WTC11 (cell line): ENCODE measurements around the gene DMBX1. TPM values are rescaled to one million over a fixed set of nuclear protein-coding genes. Genes with fewer than 3 reads are reported as not detected.

Source experiments
- ATAC-seq: fragments of 200-7000 bp; cut with Tn5 transposase; 2 replicates; pipeline ENCODE4 v1.10.0; 2021; ENCODE audit warnings: mild to moderate bottlenecking, moderate library complexity
- CTCF ChIA-PET: fragments of 300-600 bp; sonication (Branson Sonifier 250); formaldehyde crosslinking; loops from one replicate; lab custom pipeline; 2021; ENCODE audit warnings: antibody characterized with exemption; lab: Charles Lee
- POLR2A ChIA-PET: fragments of 350-600 bp; sonication (Branson Sonifier 250); formaldehyde crosslinking; loops from one replicate; lab custom pipeline; 2021; ENCODE audit warnings: antibody characterized with exemption; lab: Charles Lee
- DNase-seq: peaks from one replicate; pipeline ENCODE4 v3.0.0; 2021; ENCODE audit warnings: low spot score
- H3K27ac Mint-ChIP-seq: 2 replicates; pipeline ENCODE4 v1.8.0; 2021; ENCODE audit warnings: mixed read lengths
- H3K27me3 Mint-ChIP-seq: 2 replicates; pipeline ENCODE4 v1.8.0; 2021; ENCODE audit warnings: low read depth, mild to moderate bottlenecking, moderate library complexity, mixed read lengths
- H3K36me3 Mint-ChIP-seq: 2 replicates; pipeline ENCODE4 v1.8.0; 2021; ENCODE audit warnings: mixed read lengths
- H3K4me1 Mint-ChIP-seq: 2 replicates; pipeline ENCODE4 v1.8.0; 2022; ENCODE audit warnings: mixed read lengths
- H3K4me3 Mint-ChIP-seq: 2 replicates; pipeline ENCODE4 v1.8.0; 2021; ENCODE audit warnings: mild to moderate bottlenecking, moderate library complexity, mixed read lengths
- H3K9me3 Mint-ChIP-seq: 2 replicates; pipeline ENCODE4 v1.8.0; 2021; ENCODE audit warnings: mixed read lengths
- ATF1 ChIP-seq: sonication (generic); formaldehyde crosslinking; IDR thresholded peaks from 2 replicates; pipeline ENCODE4 v1.8.1; 2023; ENCODE audit warnings: mild to moderate bottlenecking, moderate library complexity, missing genetic modification reagents
- CBFB ChIP-seq: sonication (generic); formaldehyde crosslinking; IDR thresholded peaks from 2 replicates; pipeline ENCODE4 v1.8.1; 2022; ENCODE audit warnings: mild to moderate bottlenecking, low read depth, missing genetic modification reagents
- CREM ChIP-seq: sonication (generic); formaldehyde crosslinking; IDR thresholded peaks from 2 replicates; pipeline ENCODE4 v1.8.1; 2022; ENCODE audit warnings: mild to moderate bottlenecking, missing genetic modification reagents, moderate library complexity
- ESRRA ChIP-seq: sonication (generic); formaldehyde crosslinking; IDR thresholded peaks from 2 replicates; pipeline ENCODE4 v1.8.1; 2022; ENCODE audit warnings: mild to moderate bottlenecking, missing genetic modification reagents, borderline replicate concordance
- FOXJ3 ChIP-seq: sonication (generic); formaldehyde crosslinking; IDR thresholded peaks from 2 replicates; pipeline ENCODE4 v1.9.0; 2021; ENCODE audit warnings: missing genetic modification reagents, mild to moderate bottlenecking, borderline replicate concordance
- GABPB1 ChIP-seq: sonication (generic); formaldehyde crosslinking; IDR thresholded peaks from 2 replicates; pipeline ENCODE4 v1.8.1; 2023; ENCODE audit warnings: mild to moderate bottlenecking, missing genetic modification reagents
- IRF2 ChIP-seq: sonication (generic); formaldehyde crosslinking; IDR thresholded peaks from 2 replicates; pipeline ENCODE4 v1.8.0; 2022; ENCODE audit warnings: low read depth, missing genetic modification reagents, borderline replicate concordance
- MXD4 ChIP-seq: fragments of 250-450 bp; sonication (Bioruptor Pico); IDR thresholded peaks from 2 replicates; pipeline ENCODE4 v1.8.0; 2021; ENCODE audit warnings: mild to moderate bottlenecking, moderate library complexity, borderline replicate concordance
- RELA ChIP-seq: sonication (generic); formaldehyde crosslinking; IDR thresholded peaks from 2 replicates; pipeline ENCODE4 v1.8.1; 2022; ENCODE audit warnings: missing genetic modification reagents, mild to moderate bottlenecking, borderline replicate concordance
- RORB ChIP-seq: fragments of 250-450 bp; sonication (Bioruptor Pico); IDR thresholded peaks from 2 replicates; pipeline ENCODE4 v1.9.0; 2021; ENCODE audit warnings: mild to moderate bottlenecking
- SOX15 ChIP-seq: fragments of 250-450 bp; sonication (Bioruptor Pico); IDR thresholded peaks from 2 replicates; pipeline ENCODE4 v1.9.0; 2021; ENCODE audit warnings: mild to moderate bottlenecking
- TEAD4 ChIP-seq: sonication (generic); formaldehyde crosslinking; IDR thresholded peaks from 2 replicates; pipeline ENCODE4 v1.8.0; 2022; ENCODE audit warnings: mild to moderate bottlenecking, missing genetic modification reagents
- ZNF219 ChIP-seq: sonication (generic); formaldehyde crosslinking; IDR thresholded peaks from 2 replicates; pipeline ENCODE4 v1.8.0; 2023; ENCODE audit warnings: missing genetic modification reagents, mild to moderate bottlenecking, borderline replicate concordance
- ZNF416 ChIP-seq: fragments of 250-450 bp; sonication (Bioruptor Pico); IDR thresholded peaks from 2 replicates; pipeline ENCODE4 v1.9.0; 2021; ENCODE audit warnings: mild to moderate bottlenecking, inconsistent platforms
- ZNF423 ChIP-seq: fragments of 250-450 bp; sonication (Bioruptor Pico); IDR thresholded peaks from 2 replicates; pipeline ENCODE4 v2.1.2; 2022; ENCODE audit warnings: mild to moderate bottlenecking, moderate library complexity
- total RNA-seq: library from RNA; stranded (reverse); gene quantifications from 3 replicates; pipeline ENCODE4 v1.2.3, GENCODE V29; 2021
- TF ChIP-seq, protein P1 (sequence below): fragments of 250-450 bp; sonication (Bioruptor Pico); IDR thresholded peaks from 2 replicates; pipeline ENCODE4 v1.9.0; 2021; ENCODE audit warnings: moderate library complexity, mild to moderate bottlenecking, inconsistent platforms, borderline replicate concordance
- TF ChIP-seq, protein P2 (sequence below): sonication (generic); formaldehyde crosslinking; IDR thresholded peaks from 2 replicates; pipeline ENCODE4 v1.8.1; 2023; ENCODE audit warnings: mild to moderate bottlenecking, missing genetic modification reagents
- TF ChIP-seq, protein P3 (sequence below): sonication (generic); formaldehyde crosslinking; IDR thresholded peaks from 2 replicates; pipeline ENCODE4 v1.8.1; 2022; ENCODE audit warnings: mild to moderate bottlenecking, moderate library complexity, missing genetic modification reagents
- TF ChIP-seq, protein P4 (sequence below): fragments of 200-600 bp; IDR thresholded peaks from 2 replicates; pipeline ENCODE4 v1.8.0; 2022; ENCODE audit warnings: antibody characterized with exemption
- TF ChIP-seq, protein P5 (sequence below): fragments of 250-450 bp; sonication (Bioruptor Pico); IDR thresholded peaks from 2 replicates; pipeline ENCODE4 v2.1.2; 2022; ENCODE audit warnings: mild to moderate bottlenecking, moderate library complexity
- TF ChIP-seq, protein P6 (sequence below): fragments of 250-450 bp; sonication (Bioruptor Pico); IDR thresholded peaks from 2 replicates; pipeline ENCODE4 v1.9.0; 2021; ENCODE audit warnings: mild to moderate bottlenecking, borderline replicate concordance
- TF ChIP-seq, protein P7 (sequence below): sonication (generic); formaldehyde crosslinking; IDR thresholded peaks from 2 replicates; pipeline ENCODE4 v1.8.1; 2023; ENCODE audit warnings: mild to moderate bottlenecking, missing genetic modification reagents, moderate library complexity
- TF ChIP-seq, protein P8 (sequence below): sonication (generic); formaldehyde crosslinking; conservative IDR thresholded peaks from 2 replicates; pipeline ENCODE4 v1.8.1; 2022; ENCODE audit warnings: mild to moderate bottlenecking, missing genetic modification reagents

DMBX1 gene
- total RNA-seq, 1 experiment from 2014 or later: 3.7 TPM

DNA sequence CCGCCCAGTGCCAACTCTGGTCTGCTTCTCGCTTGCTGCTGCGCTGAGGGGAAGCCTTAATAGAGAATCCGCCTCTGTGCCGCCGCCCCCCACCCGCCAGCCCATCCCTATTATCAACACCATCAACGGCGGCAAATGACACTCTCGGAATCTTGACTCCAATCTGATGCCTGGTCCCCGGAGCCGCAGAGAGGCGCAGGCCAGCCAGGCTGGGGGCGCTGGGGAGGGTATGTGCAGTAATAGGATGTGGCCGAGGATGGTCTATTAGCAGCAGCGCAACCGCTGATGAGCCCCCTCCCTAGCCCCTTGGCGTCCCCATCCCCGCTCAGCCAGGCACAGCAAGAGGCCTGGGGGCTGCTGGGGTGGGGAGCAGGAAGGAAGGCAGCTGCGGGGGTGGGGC lies 15.1 kb upstream of the DMBX1 start:
- Mint-ChIP-seq H3K4me3 (no peak overlapping the region), H3K27me3 (peaks cover 59% of the 10 kb centered on the region), H3K9me3 (no peaks in the 10 kb centered on the region), H3K27ac (no peak overlapping the region), H3K4me1 (peaks cover 31% of the 10 kb centered on the region)
- POLR2A ChIA-PET: interaction anchor here (0.6 kb wide), 1 partner anchor 119 kb away, joined by 3 read pairs; no protein-coding TSS in a partner anchor
- DNase-seq: no peak
- TF ChIP-seq ZNF423 (CRISPR knock-in tag) (no peak), CBFB (no peak), RELA (CRISPR knock-in tag) (no peak), MXD4 (CRISPR knock-in tag) (no peak), FOXJ3 (CRISPR knock-in tag) (no peak), RORB (CRISPR knock-in tag) (no peak), GABPB1 (CRISPR knock-in tag) (no peak)
- TF ChIP-seq, protein P1, sequence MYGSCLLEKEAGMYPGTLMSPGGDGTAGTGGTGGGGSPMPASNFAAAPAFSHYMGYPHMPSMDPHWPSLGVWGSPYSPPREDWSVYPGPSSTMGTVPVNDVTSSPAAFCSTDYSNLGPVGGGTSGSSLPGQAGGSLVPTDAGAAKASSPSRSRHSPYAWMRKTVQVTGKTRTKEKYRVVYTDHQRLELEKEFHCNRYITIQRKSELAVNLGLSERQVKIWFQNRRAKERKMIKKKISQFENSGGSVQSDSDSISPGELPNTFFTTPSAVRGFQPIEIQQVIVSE (CRISPR knock-in tag): no peak
- TF ChIP-seq, protein P2, sequence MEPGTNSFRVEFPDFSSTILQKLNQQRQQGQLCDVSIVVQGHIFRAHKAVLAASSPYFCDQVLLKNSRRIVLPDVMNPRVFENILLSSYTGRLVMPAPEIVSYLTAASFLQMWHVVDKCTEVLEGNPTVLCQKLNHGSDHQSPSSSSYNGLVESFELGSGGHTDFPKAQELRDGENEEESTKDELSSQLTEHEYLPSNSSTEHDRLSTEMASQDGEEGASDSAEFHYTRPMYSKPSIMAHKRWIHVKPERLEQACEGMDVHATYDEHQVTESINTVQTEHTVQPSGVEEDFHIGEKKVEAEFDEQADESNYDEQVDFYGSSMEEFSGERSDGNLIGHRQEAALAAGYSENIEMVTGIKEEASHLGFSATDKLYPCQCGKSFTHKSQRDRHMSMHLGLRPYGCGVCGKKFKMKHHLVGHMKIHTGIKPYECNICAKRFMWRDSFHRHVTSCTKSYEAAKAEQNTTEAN (CRISPR knock-in tag): no peak
- TF ChIP-seq, protein P3, sequence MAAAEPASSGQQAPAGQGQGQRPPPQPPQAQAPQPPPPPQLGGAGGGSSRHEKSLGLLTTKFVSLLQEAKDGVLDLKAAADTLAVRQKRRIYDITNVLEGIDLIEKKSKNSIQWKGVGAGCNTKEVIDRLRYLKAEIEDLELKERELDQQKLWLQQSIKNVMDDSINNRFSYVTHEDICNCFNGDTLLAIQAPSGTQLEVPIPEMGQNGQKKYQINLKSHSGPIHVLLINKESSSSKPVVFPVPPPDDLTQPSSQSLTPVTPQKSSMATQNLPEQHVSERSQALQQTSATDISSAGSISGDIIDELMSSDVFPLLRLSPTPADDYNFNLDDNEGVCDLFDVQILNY: no peak
- TF ChIP-seq, protein P4, sequence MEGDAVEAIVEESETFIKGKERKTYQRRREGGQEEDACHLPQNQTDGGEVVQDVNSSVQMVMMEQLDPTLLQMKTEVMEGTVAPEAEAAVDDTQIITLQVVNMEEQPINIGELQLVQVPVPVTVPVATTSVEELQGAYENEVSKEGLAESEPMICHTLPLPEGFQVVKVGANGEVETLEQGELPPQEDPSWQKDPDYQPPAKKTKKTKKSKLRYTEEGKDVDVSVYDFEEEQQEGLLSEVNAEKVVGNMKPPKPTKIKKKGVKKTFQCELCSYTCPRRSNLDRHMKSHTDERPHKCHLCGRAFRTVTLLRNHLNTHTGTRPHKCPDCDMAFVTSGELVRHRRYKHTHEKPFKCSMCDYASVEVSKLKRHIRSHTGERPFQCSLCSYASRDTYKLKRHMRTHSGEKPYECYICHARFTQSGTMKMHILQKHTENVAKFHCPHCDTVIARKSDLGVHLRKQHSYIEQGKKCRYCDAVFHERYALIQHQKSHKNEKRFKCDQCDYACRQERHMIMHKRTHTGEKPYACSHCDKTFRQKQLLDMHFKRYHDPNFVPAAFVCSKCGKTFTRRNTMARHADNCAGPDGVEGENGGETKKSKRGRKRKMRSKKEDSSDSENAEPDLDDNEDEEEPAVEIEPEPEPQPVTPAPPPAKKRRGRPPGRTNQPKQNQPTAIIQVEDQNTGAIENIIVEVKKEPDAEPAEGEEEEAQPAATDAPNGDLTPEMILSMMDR: no peak
- TF ChIP-seq, protein P5, sequence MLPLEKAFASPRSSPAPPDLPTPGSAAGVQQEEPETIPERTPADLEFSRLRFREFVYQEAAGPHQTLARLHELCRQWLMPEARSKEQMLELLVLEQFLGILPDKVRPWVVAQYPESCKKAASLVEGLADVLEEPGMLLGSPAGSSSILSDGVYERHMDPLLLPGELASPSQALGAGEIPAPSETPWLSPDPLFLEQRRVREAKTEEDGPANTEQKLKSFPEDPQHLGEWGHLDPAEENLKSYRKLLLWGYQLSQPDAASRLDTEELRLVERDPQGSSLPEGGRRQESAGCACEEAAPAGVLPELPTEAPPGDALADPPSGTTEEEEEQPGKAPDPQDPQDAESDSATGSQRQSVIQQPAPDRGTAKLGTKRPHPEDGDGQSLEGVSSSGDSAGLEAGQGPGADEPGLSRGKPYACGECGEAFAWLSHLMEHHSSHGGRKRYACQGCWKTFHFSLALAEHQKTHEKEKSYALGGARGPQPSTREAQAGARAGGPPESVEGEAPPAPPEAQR (CRISPR knock-in tag): no peak
- TF ChIP-seq, protein P6, sequence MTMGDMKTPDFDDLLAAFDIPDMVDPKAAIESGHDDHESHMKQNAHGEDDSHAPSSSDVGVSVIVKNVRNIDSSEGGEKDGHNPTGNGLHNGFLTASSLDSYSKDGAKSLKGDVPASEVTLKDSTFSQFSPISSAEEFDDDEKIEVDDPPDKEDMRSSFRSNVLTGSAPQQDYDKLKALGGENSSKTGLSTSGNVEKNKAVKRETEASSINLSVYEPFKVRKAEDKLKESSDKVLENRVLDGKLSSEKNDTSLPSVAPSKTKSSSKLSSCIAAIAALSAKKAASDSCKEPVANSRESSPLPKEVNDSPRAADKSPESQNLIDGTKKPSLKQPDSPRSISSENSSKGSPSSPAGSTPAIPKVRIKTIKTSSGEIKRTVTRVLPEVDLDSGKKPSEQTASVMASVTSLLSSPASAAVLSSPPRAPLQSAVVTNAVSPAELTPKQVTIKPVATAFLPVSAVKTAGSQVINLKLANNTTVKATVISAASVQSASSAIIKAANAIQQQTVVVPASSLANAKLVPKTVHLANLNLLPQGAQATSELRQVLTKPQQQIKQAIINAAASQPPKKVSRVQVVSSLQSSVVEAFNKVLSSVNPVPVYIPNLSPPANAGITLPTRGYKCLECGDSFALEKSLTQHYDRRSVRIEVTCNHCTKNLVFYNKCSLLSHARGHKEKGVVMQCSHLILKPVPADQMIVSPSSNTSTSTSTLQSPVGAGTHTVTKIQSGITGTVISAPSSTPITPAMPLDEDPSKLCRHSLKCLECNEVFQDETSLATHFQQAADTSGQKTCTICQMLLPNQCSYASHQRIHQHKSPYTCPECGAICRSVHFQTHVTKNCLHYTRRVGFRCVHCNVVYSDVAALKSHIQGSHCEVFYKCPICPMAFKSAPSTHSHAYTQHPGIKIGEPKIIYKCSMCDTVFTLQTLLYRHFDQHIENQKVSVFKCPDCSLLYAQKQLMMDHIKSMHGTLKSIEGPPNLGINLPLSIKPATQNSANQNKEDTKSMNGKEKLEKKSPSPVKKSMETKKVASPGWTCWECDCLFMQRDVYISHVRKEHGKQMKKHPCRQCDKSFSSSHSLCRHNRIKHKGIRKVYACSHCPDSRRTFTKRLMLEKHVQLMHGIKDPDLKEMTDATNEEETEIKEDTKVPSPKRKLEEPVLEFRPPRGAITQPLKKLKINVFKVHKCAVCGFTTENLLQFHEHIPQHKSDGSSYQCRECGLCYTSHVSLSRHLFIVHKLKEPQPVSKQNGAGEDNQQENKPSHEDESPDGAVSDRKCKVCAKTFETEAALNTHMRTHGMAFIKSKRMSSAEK (CRISPR knock-in tag): no peak
- TF ChIP-seq, all 79 proteins: peak for 0
- ATAC-seq: no peak
- H3K36me3 Mint-ChIP-seq: no peaks in the 10 kb centered on the region
- CTCF ChIA-PET: interaction anchor here (1.1 to 1.7 kb wide), 4 partner anchors 27 to 148 kb away, joined by 3 to 10 read pairs (median 5); partner anchors contain the start of gene MKNK1

DNA sequence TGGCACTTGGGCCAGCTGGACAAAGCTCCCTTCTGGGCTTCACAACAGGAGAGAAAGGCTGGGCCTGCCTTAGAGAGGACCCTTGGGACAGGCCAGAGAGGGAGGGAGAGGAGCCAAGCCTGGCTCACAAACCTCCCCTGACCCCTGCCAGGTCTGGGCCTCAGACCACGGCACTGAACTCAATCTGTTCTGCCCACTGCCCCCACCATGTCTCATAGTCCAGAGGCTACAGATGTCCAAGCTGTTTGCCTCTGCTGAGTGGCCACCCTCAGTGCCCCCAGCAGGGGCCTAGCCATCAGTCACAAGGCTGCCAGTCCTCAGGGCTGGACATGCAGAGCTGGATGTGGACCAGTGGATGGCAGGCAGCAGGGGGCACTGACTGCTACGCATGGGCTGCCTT lies 13.0 kb upstream of the DMBX1 start:
- Mint-ChIP-seq H3K27me3 (peaks cover 65% of the 10 kb centered on the region), H3K36me3 (no peaks in the 10 kb centered on the region), H3K9me3 (no peaks in the 10 kb centered on the region), H3K4me1 (peaks cover 31% of the 10 kb centered on the region), H3K4me3 (no peak overlapping the region), H3K27ac (no peak overlapping the region)
- no peak for ATAC-seq
- ChIA-PET CTCF (interaction anchor here (0.9 to 6.0 kb wide), 13 partner anchors 10 to 74 kb away, joined by 3 to 68 read pairs (median 6); no protein-coding TSS in a partner anchor), POLR2A (no interaction called here)
- DNase-seq: no peak
- TF ChIP-seq SOX15 (CRISPR knock-in tag) (no peak), ESRRA (CRISPR knock-in tag) (no peak), ZNF416 (CRISPR knock-in tag) (no peak), ZNF219 (no peak), ATF1 (CRISPR knock-in tag) (no peak), RORB (CRISPR knock-in tag) (no peak), CREM (CRISPR knock-in tag) (no peak), TEAD4 (CRISPR knock-in tag) (no peak), IRF2 (CRISPR knock-in tag) (no peak)
- TF ChIP-seq, protein P7, sequence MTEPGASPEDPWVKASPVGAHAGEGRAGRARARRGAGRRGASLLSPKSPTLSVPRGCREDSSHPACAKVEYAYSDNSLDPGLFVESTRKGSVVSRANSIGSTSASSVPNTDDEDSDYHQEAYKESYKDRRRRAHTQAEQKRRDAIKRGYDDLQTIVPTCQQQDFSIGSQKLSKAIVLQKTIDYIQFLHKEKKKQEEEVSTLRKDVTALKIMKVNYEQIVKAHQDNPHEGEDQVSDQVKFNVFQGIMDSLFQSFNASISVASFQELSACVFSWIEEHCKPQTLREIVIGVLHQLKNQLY: no peak
- TF ChIP-seq, protein P8, sequence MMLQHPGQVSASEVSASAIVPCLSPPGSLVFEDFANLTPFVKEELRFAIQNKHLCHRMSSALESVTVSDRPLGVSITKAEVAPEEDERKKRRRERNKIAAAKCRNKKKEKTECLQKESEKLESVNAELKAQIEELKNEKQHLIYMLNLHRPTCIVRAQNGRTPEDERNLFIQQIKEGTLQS (CRISPR knock-in tag): no peak
